Adipocyte (in vitro differentiated cells): Measurements from ENCODE around the gene TAC4.

ENCODE experiments used
- DNase-seq: peaks from one replicate; pipeline ENCODE4 v3.0.0-alpha.2; 2015; ENCODE audit warnings: low read depth
- H3K27me3 ChIP-seq: replicated peaks from 2 replicates; pipeline ENCODE4 v1.7.0; 2013; ENCODE audit warnings: mild to moderate bottlenecking, low read length, moderate library complexity; ENCODE audit not compliant: control insufficient read depth, insufficient read depth
- H3K36me3 ChIP-seq: 2 replicates; pipeline ENCODE4 v1.7.0; 2013; ENCODE audit warnings: low read length, mild to moderate bottlenecking, moderate library complexity; ENCODE audit not compliant: control insufficient read depth, insufficient read depth, severe bottlenecking
- H3K4me1 ChIP-seq: 2 replicates; pipeline ENCODE4 v1.7.0; 2013; ENCODE audit warnings: mild to moderate bottlenecking, low read length, moderate library complexity; ENCODE audit not compliant: control insufficient read depth, insufficient read depth
- H3K4me3 ChIP-seq: 2 replicates; pipeline ENCODE4 v1.7.0; 2013; ENCODE audit warnings: mild to moderate bottlenecking, low read length, moderate library complexity
- H3K9ac ChIP-seq: 2 replicates; pipeline ENCODE4 v1.7.0; 2013; ENCODE audit warnings: mild to moderate bottlenecking, low read length, moderate library complexity
- H3K9me3 ChIP-seq: 2 replicates; pipeline ENCODE4 v1.7.0; 2013; ENCODE audit warnings: mild to moderate bottlenecking, low read length, moderate library complexity; ENCODE audit not compliant: control insufficient read depth

The TAC4 gene

DNA sequence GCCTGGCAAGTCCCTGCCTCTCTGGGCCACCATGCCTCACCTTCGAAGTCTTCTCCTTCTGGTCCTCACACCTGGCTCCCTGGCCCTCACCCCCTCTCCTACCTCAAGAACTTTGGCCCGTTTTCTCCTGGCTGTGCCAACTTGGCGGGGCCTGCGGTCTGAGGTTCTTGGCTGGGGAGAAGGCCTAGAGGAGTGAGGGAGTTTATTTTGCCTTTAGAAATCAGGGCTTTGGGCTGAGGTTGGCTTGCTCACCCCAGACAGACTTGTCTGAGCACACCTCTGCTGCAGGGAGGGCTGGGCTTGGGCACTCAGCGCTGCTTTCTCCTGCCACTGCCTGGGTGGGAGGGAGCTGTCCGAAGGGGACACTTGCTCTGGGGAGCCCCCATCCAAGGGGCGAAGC, 23.3 kb upstream of the TAC4 start:
- Histone ChIP-seq H3K27me3 (peaks cover 54% of the 10 kb centered on the region), H3K9me3 (no peaks in the 10 kb centered on the region), H3K36me3 (no peaks in the 10 kb centered on the region), H3K9ac (no peak overlapping the region), H3K4me3 (no peak overlapping the region), H3K4me1 (peaks cover 4% of the 10 kb centered on the region)
- DNase-seq: no peak

DNA sequence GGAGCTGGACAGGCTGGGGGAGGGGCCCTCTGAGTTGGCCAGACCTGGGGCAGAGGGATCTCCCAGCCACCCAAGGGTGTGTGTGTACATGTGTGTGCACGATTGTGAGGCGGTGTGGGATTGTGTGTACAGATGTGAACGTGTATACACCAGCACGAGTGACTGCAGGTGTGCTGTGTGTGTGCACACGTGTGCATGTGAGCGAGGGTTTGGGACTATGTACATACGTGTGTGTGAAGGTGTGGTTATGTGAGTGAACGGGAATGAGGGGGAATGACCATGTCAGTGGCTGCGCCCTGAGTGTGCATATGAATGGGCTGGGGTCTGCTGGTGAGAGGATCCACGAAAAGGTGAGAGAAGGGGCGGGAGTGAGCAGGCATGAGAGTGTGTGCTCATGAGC, 22.4 kb upstream of the TAC4 start:
- no peak overlapping the region for H3K9ac ChIP-seq
- H3K4me1 ChIP-seq: peaks cover 7% of the 10 kb centered on the region
- H3K4me3 ChIP-seq: no peak overlapping the region
- peaks cover 51% of the 10 kb centered on the region for H3K27me3 ChIP-seq
- H3K9me3 ChIP-seq: no peaks in the 10 kb centered on the region
- no peak for DNase-seq
- no peaks in the 10 kb centered on the region for H3K36me3 ChIP-seq

DNA sequence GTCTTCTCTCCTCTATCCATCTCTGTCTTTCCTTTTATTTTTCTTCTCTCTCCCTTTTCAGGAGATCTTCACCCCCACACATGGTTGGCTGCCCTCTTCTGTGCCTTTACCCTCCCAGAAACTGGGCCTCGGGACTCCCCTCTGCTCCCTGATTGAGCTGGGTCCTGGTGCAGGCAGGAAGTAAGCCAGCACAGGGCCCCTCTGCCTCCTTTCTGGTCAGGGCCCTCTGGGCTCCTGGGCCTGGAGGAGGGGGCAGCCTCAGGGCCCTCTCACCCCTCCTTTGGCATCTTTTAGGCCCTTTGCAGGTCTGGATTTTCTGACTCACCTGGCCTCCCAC, 21.1 kb upstream of the TAC4 start:
- Histone ChIP-seq H3K4me3 (no peak overlapping the region), H3K4me1 (peaks cover 7% of the 10 kb centered on the region), H3K9ac (no peak overlapping the region), H3K27me3 (peaks cover 39% of the 10 kb centered on the region), H3K9me3 (no peaks in the 10 kb centered on the region), H3K36me3 (no peaks in the 10 kb centered on the region)
- no peak for DNase-seq

DNA sequence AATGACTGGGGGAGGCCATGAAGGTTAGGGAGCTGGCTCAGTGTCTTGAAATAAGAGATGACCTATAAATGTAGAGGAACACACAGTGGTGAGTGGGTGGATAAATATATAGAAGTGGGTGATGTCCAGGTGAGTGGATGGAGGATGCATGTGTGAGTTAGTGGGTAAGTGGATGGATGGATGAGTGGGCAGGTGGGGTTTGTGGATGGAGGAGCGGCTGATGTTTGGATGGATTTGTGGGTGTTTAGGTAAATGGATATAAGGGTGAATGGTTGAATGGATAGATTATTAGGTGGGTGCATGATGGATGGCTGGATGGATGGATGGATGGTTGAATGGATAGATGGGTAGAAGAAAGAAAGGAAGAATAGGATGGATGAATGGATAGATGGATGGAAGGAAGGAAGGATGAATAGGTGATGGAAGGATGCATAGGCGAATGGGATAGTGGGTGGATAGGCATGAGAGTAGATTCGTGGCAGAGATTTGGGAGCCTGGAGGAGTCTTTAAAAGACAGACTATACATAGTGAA, 19.1 kb upstream of the TAC4 start:
- no peak overlapping the region for H3K9ac ChIP-seq
- no peaks in the 10 kb centered on the region for H3K9me3 ChIP-seq
- DNase-seq: no peak
- H3K4me1 ChIP-seq: peaks cover 12% of the 10 kb centered on the region
- H3K36me3 ChIP-seq: no peaks in the 10 kb centered on the region
- H3K4me3 ChIP-seq: no peak overlapping the region
- peaks cover 24% of the 10 kb centered on the region for H3K27me3 ChIP-seq

DNA sequence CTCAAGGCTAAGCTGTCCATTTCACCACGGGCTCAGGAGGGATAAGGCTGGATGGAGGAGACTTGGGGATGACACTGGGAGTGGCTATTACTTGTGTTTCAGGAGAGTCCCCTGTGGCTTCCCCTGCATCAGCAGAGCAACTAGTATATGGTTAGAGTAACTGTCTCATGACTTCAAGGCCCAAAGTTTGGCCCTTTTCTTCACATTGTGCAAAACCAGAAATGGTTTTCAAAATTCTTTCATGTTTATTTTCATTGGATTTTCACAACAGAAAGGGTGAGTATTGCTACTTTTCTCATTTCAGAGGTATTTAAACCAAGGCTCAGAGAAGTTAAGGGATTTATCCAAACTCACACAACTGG, 18.1 kb upstream of the TAC4 start:
- no peaks in the 10 kb centered on the region for H3K36me3 ChIP-seq
- H3K4me1 ChIP-seq: peaks cover 12% of the 10 kb centered on the region
- DNase-seq: no peak
- H3K9ac ChIP-seq: no peak overlapping the region
- peaks cover 22% of the 10 kb centered on the region for H3K27me3 ChIP-seq
- H3K4me3 ChIP-seq: no peak overlapping the region
- H3K9me3 ChIP-seq: no peaks in the 10 kb centered on the region

DNA sequence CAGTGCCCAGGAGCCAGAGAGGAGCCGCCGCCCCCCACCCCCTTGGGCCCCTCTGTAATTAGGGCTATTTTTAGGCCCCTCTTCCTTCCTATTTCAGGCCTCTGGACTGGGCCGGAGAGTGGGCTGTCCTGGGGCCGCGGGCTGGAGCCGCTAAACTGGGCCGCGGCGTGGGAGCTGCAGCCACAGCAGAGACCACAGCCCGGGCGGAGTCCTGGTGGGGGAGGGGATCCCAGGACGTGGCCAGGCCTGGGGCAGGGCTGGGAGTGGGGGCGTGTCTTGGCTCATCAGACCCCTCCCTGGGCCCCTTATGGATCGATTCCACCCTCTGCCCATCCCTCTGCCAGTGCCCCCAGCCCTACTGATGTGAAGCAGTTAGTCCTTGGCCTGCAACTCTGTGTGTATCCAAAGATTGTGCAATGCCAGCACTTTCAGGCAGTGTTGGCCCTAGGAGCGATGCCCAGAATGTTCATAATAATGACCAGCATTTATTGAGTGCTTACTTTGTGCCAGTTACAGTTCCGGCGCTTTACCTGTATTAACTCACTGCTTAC, 15.0 kb upstream of the TAC4 start:
- Histone ChIP-seq H3K4me1 (peaks cover 12% of the 10 kb centered on the region), H3K9me3 (no peaks in the 10 kb centered on the region), H3K27me3 (no peaks in the 10 kb centered on the region), H3K36me3 (no peaks in the 10 kb centered on the region), H3K4me3 (no peak overlapping the region), H3K9ac (no peak overlapping the region)
- no peak for DNase-seq

DNA sequence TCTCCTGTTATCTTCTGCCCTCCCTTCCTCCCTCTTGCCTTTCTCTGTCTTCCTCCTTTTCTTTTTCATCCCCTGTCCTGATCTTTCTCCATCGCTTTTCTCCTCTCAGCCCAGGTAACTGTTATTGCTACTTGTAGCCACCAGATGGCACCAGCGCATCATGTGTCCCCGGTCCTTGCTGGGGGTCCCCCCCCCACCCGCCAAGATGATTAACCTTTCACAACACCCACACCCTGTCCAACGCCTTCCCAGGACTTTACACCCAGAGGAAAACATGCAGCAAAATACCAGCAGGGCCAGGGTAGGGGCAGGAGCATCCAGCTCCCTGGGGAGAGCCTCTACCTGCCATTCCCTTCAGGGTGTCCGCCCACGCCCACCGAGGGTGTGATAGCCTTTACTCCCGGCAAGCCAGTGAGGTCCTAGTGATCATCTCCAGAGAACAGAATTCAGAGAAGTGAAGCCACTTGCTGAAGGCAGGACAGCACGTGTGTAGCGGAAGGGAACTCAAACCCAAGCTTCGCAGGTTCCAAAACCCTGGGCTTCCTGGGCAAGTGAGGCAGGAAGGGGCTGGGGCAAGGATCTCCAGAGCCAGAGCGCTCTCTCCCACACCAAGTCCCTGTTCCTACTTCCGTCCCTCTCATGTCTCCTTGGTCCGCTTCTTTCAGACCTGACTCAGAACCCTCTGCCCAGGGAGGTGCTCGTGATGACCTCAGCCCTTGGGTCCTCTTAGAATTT, 13.4 kb upstream of the TAC4 start:
- Histone ChIP-seq H3K4me1 (peaks cover 10% of the 10 kb centered on the region), H3K27me3 (no peaks in the 10 kb centered on the region), H3K4me3 (no peak overlapping the region), H3K9ac (no peak overlapping the region), H3K36me3 (no peaks in the 10 kb centered on the region), H3K9me3 (no peaks in the 10 kb centered on the region)
- DNase-seq: peak; percentile 75

DNA sequence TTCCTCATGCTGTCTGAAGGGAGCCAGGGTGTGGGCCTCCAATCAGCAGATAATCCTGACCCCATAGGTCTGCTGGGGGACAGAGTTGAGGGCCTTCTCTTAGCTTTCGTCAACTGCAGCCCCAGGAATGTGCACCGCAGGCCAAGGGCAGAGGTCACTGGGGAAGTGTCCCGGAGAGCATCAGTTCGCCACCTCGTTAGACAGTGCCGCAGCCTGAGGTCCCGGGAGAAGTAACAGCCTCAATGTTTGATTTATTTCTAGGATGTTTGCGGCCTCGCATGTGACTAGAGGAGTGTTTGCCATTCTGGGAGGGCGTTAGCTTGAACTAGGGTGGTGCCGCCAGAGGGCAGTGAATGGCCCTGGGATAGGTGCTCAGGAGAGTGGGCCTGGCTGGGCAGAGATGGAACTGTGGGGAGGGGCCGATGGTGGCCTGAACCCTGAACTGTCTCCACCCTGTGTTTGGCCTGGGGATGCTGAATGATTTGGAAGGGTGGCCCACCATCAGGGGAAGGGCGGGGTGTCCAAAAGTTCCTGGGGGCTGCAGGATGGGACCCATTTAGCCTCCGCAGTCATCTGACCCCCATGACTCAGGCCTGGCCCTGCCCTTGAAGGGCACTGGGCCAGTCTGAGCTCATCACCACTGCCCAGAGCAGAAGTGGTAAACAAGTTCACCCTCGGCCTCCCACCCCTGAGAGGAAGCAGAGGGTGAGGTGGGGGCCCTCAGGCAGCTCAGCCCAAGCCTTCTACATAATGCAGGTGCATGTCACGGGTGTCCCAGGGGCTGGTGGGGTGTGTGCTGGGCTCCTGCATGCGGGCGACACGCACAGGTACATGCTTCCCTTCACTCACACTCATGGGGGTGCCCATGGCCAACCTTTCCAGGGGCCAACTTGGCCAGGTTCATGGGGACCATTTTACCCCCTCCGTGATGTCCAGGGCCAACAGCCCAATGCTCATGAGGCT, 12.4 kb upstream of the TAC4 start:
- Histone ChIP-seq H3K36me3 (no peaks in the 10 kb centered on the region), H3K9ac (no peak overlapping the region), H3K4me1 (peaks cover 6% of the 10 kb centered on the region), H3K27me3 (no peaks in the 10 kb centered on the region), H3K4me3 (no peak overlapping the region), H3K9me3 (no peaks in the 10 kb centered on the region)
- DNase-seq: no peak

DNA sequence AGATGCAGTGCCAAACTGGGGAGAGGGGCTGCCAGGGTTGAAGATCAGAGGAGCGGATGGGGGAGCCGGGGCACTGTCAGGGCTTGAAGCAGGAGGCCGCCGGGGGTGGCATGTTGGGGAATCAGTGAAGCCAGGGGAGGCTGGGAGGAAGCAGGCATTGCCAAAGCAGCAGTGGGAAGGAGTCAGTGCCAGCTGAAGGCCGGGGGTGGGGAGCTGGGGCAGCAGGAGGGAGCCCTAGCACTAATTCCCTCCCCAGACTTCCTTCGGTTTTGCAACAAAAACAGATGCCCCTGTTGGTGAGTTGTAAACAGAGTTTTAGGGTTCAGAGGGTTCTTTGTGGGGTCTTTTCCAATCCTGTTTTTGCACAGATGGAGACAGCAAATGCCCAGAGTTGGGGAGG, 10.9 kb upstream of the TAC4 start:
- H3K9me3 ChIP-seq: no peaks in the 10 kb centered on the region
- H3K4me1 ChIP-seq: peaks cover 6% of the 10 kb centered on the region
- no peak overlapping the region for H3K4me3 ChIP-seq
- DNase-seq: no peak
- peaks cover 2% of the 10 kb centered on the region for H3K27me3 ChIP-seq
- H3K9ac ChIP-seq: no peak overlapping the region
- no peaks in the 10 kb centered on the region for H3K36me3 ChIP-seq

DNA sequence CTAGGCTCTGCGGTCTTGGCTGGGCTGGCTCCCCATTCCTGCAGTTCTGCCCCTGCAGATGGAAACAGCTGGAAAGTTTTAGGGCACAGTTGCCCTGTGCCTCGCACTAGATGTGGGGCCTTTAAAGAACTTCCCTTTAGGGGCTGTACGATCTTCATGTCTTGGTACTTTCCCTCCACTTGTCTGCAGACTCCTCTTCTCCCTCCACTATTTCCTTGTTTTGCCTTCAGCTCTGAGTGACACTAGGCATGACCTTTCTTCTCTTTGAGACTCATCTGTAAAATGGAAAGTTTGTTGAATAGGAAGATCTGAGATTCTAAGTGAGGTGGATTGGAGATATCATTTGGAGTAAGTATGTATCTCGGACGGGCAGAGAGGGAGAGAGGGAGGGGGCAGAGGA, 6.3 kb upstream of the TAC4 start:
- Histone ChIP-seq H3K4me1 (peaks cover 4% of the 10 kb centered on the region), H3K9ac (no peak overlapping the region), H3K4me3 (no peak overlapping the region), H3K36me3 (no peaks in the 10 kb centered on the region), H3K9me3 (no peaks in the 10 kb centered on the region), H3K27me3 (peaks cover 4% of the 10 kb centered on the region)
- no peak for DNase-seq

DNA sequence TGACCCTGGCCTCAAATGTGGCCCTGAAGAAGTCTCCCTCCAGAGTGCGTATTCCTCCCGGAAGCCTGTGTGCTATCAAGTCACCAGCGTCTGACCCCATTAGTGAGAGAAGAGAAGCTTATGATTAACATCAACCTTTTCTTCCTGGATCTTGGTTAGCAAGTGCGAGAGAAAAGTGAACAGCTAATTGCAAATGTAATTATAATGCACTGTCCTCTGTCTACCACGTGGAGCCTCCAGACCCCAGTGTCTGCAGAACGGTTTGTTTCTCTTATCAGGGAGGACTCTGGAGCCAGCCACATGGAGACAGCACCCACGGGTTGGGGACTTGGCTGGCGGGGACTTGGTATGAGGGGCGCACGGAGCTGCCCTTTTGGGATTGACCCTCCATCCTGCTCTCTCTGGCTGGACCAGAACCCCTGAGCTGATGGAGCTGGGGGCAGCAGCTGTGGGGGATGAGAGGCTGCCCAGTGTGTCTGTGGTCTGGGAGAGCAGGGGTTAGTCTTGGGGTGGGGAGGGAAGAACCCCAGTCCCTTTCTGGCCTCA, 5.7 kb upstream of the TAC4 start:
- H3K4me3 ChIP-seq: no peak overlapping the region
- H3K36me3 ChIP-seq: no peaks in the 10 kb centered on the region
- peaks cover 4% of the 10 kb centered on the region for H3K4me1 ChIP-seq
- H3K27me3 ChIP-seq: peaks cover 4% of the 10 kb centered on the region
- no peak overlapping the region for H3K9ac ChIP-seq
- DNase-seq: no peak
- H3K9me3 ChIP-seq: no peaks in the 10 kb centered on the region
